SK-N-SH treated with all-trans-retinoic acid at 6 μM for 48 hours (cell line): ENCODE results near the gene TARBP1.

ENCODE experiments used
- ATAC-seq: fragments of 200-7000 bp; cut with Tn5 transposase; 3 replicates; pipeline ENCODE4 v1.9.1; 2020; ENCODE audit warnings: mild to moderate bottlenecking, moderate library complexity
- ARNTL ChIP-seq: fragments of 450-650 bp; formaldehyde crosslinking; IDR thresholded peaks from 2 replicates; pipeline ENCODE4 v1.5.0; 2020; ENCODE audit warnings: low read depth, mild to moderate bottlenecking, moderate library complexity, borderline replicate concordance
- BACH2 ChIP-seq: fragments of 250-450 bp; sonication (Bioruptor Pico); IDR thresholded peaks from 2 replicates; pipeline ENCODE4 v1.9.0; 2021; ENCODE audit warnings: mild to moderate bottlenecking, borderline replicate concordance
- CSDC2 ChIP-seq: fragments of 250-450 bp; sonication (Bioruptor Pico); IDR thresholded peaks from 2 replicates; pipeline ENCODE4 v1.5.0; 2020; ENCODE audit warnings: mild to moderate bottlenecking, moderate library complexity
- GLIS3 ChIP-seq: fragments of 250-450 bp; sonication (Bioruptor Pico); IDR thresholded peaks from 2 replicates; pipeline ENCODE4 v1.5.0; 2020; ENCODE audit warnings: mild to moderate bottlenecking, moderate library complexity
- OSR1 ChIP-seq: fragments of 250-450 bp; sonication (Bioruptor Pico); IDR thresholded peaks from 2 replicates; pipeline ENCODE4 v1.8.0; 2022; ENCODE audit warnings: moderate library complexity, mild to moderate bottlenecking, inconsistent platforms
- RARB ChIP-seq: fragments of 250-450 bp; sonication (Bioruptor Pico); IDR thresholded peaks from 2 replicates; pipeline ENCODE4 v1.8.0; 2021; ENCODE audit warnings: mild to moderate bottlenecking, moderate library complexity
- SNAI2 ChIP-seq: fragments of 250-450 bp; sonication (Bioruptor Pico); IDR thresholded peaks from 2 replicates; pipeline ENCODE4 v1.5.0; 2020; ENCODE audit warnings: mild to moderate bottlenecking, moderate library complexity
- TCF4 ChIP-seq: fragments of 250-450 bp; sonication (Bioruptor Pico); IDR thresholded peaks from 2 replicates; pipeline ENCODE4 v1.8.0; 2021; ENCODE audit warnings: mild to moderate bottlenecking, moderate library complexity, borderline replicate concordance
- TOX ChIP-seq: fragments of 250-450 bp; sonication (Bioruptor Pico); IDR thresholded peaks from 2 replicates; pipeline ENCODE4 v1.8.0; 2021; ENCODE audit warnings: mild to moderate bottlenecking, moderate library complexity, borderline replicate concordance
- ZC3H10 ChIP-seq: fragments of 250-450 bp; sonication (Bioruptor Pico); IDR thresholded peaks from 2 replicates; pipeline ENCODE4 v1.5.1; 2021; ENCODE audit warnings: mild to moderate bottlenecking, moderate library complexity
- ZFP3 ChIP-seq: fragments of 250-450 bp; sonication (Bioruptor Pico); IDR thresholded peaks from 2 replicates; pipeline ENCODE4 v1.5.0; 2020; ENCODE audit warnings: mild to moderate bottlenecking, moderate library complexity
- ZFP30 ChIP-seq: fragments of 450-650 bp; formaldehyde crosslinking; IDR thresholded peaks from 2 replicates; pipeline ENCODE4 v1.5.0; 2022; ENCODE audit warnings: mild to moderate bottlenecking, moderate library complexity
- ZNF565 ChIP-seq: fragments of 450-650 bp; formaldehyde crosslinking; conservative IDR thresholded peaks from 2 replicates; pipeline ENCODE4 v1.5.0; 2020; ENCODE audit warnings: low read depth, mild to moderate bottlenecking, moderate library complexity
- ZNF70 ChIP-seq: fragments of 450-650 bp; formaldehyde crosslinking; IDR thresholded peaks from 2 replicates; pipeline ENCODE4 v1.5.0; 2020; ENCODE audit warnings: mild to moderate bottlenecking, moderate library complexity
- ZNF8 ChIP-seq: fragments of 450-650 bp; formaldehyde crosslinking; IDR thresholded peaks from 2 replicates; pipeline ENCODE4 v1.5.0; 2020; ENCODE audit warnings: mild to moderate bottlenecking, moderate library complexity
- TF ChIP-seq, protein P1 (sequence below): fragments of 250-450 bp; sonication (Bioruptor Pico); IDR thresholded peaks from 2 replicates; pipeline ENCODE4 v1.5.1; 2021; ENCODE audit warnings: mild to moderate bottlenecking, moderate library complexity
- TF ChIP-seq, protein P2 (sequence below): fragments of 250-450 bp; sonication (Bioruptor Pico); IDR thresholded peaks from 2 replicates; pipeline ENCODE4 v1.5.0; 2020; ENCODE audit warnings: mild to moderate bottlenecking, moderate library complexity
- TF ChIP-seq, protein P3 (sequence below): fragments of 250-450 bp; sonication (Bioruptor Pico); IDR thresholded peaks from 2 replicates; pipeline ENCODE4 v1.5.1; 2020; ENCODE audit warnings: low read depth, mild to moderate bottlenecking, moderate library complexity
- TF ChIP-seq, protein P4 (sequence below): fragments of 250-450 bp; sonication (Bioruptor Pico); IDR thresholded peaks from 2 replicates; pipeline ENCODE4 v1.8.0; 2021; ENCODE audit warnings: low read depth, mild to moderate bottlenecking, moderate library complexity, borderline replicate concordance
- TF ChIP-seq, protein P5 (sequence below): fragments of 250-450 bp; sonication (Bioruptor Pico); IDR thresholded peaks from 2 replicates; pipeline ENCODE4 v1.8.0; 2020; ENCODE audit warnings: mild to moderate bottlenecking, moderate library complexity, borderline replicate concordance

The TARBP1 gene

DNA sequence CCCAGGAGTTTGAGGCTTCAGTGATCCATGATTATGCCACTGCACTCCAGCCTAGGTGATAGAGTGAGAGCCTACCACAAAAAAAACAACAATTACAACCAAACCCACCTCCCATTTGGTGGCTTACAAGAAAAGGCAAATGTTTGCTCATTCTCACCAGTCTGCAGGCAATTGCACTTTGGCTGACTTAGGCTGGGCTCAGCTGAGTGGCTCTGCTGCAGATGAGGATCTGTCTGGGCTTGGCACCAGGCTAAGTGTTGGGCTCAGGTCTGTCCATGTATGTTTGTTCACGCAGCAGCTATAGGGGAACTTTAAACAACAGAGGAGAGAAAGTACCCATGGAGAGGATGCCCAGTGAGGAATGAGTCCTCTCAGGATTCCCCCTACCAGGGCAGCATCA lies 133.7 kb downstream of the TARBP1 start (continued):
- TF ChIP-seq, protein P1, sequence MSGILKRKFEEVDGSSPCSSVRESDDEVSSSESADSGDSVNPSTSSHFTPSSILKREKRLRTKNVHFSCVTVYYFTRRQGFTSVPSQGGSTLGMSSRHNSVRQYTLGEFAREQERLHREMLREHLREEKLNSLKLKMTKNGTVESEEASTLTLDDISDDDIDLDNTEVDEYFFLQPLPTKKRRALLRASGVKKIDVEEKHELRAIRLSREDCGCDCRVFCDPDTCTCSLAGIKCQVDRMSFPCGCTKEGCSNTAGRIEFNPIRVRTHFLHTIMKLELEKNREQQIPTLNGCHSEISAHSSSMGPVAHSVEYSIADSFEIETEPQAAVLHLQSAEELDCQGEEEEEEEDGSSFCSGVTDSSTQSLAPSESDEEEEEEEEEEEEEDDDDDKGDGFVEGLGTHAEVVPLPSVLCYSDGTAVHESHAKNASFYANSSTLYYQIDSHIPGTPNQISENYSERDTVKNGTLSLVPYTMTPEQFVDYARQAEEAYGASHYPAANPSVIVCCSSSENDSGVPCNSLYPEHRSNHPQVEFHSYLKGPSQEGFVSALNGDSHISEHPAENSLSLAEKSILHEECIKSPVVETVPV (CRISPR knock-in tag) = no peak
- TF ChIP-seq TCF4 (CRISPR knock-in tag) (no peak), OSR1 (CRISPR knock-in tag) (no peak), TOX (CRISPR knock-in tag) (no peak), ZC3H10 (CRISPR knock-in tag) (no peak), ZFP30 (CRISPR knock-in tag) (no peak), BACH2 (CRISPR knock-in tag) (no peak), ZNF8 (CRISPR knock-in tag) (no peak), SNAI2 (CRISPR knock-in tag) (no peak)
- TF ChIP-seq, protein P2, sequence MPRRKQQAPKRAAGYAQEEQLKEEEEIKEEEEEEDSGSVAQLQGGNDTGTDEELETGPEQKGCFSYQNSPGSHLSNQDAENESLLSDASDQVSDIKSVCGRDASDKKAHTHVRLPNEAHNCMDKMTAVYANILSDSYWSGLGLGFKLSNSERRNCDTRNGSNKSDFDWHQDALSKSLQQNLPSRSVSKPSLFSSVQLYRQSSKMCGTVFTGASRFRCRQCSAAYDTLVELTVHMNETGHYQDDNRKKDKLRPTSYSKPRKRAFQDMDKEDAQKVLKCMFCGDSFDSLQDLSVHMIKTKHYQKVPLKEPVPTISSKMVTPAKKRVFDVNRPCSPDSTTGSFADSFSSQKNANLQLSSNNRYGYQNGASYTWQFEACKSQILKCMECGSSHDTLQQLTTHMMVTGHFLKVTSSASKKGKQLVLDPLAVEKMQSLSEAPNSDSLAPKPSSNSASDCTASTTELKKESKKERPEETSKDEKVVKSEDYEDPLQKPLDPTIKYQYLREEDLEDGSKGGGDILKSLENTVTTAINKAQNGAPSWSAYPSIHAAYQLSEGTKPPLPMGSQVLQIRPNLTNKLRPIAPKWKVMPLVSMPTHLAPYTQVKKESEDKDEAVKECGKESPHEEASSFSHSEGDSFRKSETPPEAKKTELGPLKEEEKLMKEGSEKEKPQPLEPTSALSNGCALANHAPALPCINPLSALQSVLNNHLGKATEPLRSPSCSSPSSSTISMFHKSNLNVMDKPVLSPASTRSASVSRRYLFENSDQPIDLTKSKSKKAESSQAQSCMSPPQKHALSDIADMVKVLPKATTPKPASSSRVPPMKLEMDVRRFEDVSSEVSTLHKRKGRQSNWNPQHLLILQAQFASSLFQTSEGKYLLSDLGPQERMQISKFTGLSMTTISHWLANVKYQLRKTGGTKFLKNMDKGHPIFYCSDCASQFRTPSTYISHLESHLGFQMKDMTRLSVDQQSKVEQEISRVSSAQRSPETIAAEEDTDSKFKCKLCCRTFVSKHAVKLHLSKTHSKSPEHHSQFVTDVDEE = no peak
- TF ChIP-seq, protein P3, sequence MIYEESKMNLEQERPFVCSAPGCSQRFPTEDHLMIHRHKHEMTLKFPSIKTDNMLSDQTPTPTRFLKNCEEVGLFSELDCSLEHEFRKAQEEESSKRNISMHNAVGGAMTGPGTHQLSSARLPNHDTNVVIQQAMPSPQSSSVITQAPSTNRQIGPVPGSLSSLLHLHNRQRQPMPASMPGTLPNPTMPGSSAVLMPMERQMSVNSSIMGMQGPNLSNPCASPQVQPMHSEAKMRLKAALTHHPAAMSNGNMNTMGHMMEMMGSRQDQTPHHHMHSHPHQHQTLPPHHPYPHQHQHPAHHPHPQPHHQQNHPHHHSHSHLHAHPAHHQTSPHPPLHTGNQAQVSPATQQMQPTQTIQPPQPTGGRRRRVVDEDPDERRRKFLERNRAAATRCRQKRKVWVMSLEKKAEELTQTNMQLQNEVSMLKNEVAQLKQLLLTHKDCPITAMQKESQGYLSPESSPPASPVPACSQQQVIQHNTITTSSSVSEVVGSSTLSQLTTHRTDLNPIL (CRISPR knock-in tag) = no peak

DNA sequence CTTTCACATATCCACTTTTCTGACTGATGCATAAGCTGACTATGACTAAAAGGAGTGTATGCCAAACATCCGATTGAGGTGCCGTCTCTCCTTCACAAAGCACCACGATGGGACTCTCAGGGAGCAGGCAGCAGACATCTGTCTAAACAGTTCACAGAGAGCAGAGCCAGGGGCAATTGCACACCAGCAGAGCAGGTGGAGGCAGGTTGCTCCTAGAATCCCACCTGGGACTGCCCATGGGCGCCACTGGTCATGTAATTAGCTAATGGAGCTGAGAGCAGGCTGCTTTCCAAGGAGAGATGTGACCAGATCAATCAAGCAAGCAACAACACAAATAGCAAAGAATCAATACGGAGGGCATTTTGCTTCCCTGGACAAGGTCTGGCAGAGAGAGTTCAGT lies 136.2 kb downstream of the TARBP1 start:
- no peak for TF ChIP-seq TCF4 (CRISPR knock-in tag)
- no peak for TF ChIP-seq SNAI2 (CRISPR knock-in tag)
- TF ChIP-seq, protein P3 (CRISPR knock-in tag) = no peak
- TF ChIP-seq, protein P4, sequence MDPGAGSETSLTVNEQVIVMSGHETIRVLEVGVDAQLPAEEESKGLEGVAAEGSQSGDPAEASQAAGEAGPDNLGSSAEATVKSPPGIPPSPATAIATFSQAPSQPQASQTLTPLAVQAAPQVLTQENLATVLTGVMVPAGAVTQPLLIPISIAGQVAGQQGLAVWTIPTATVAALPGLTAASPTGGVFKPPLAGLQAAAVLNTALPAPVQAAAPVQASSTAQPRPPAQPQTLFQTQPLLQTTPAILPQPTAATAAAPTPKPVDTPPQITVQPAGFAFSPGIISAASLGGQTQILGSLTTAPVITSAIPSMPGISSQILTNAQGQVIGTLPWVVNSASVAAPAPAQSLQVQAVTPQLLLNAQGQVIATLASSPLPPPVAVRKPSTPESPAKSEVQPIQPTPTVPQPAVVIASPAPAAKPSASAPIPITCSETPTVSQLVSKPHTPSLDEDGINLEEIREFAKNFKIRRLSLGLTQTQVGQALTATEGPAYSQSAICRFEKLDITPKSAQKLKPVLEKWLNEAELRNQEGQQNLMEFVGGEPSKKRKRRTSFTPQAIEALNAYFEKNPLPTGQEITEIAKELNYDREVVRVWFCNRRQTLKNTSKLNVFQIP (CRISPR knock-in tag) = no peak
- TF ChIP-seq GLIS3 (CRISPR knock-in tag) = no peak
- TF ChIP-seq ZNF8 (CRISPR knock-in tag) = no peak
- no peak for TF ChIP-seq ZNF70 (CRISPR knock-in tag)
- no peak for TF ChIP-seq CSDC2
- no peak for TF ChIP-seq RARB
- TF ChIP-seq, protein P5, sequence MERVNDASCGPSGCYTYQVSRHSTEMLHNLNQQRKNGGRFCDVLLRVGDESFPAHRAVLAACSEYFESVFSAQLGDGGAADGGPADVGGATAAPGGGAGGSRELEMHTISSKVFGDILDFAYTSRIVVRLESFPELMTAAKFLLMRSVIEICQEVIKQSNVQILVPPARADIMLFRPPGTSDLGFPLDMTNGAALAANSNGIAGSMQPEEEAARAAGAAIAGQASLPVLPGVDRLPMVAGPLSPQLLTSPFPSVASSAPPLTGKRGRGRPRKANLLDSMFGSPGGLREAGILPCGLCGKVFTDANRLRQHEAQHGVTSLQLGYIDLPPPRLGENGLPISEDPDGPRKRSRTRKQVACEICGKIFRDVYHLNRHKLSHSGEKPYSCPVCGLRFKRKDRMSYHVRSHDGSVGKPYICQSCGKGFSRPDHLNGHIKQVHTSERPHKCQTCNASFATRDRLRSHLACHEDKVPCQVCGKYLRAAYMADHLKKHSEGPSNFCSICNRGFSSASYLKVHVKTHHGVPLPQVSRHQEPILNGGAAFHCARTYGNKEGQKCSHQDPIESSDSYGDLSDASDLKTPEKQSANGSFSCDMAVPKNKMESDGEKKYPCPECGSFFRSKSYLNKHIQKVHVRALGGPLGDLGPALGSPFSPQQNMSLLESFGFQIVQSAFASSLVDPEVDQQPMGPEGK (CRISPR knock-in tag) = no peak
- TF ChIP-seq ARNTL (CRISPR knock-in tag) = no peak
- TF ChIP-seq, protein P2 = no peak
- TF ChIP-seq ZFP30 (CRISPR knock-in tag) = no peak
- TF ChIP-seq ZNF565 (CRISPR knock-in tag) = no peak
- TF ChIP-seq ZFP3 = no peak
- TF ChIP-seq, all 23 proteins: peak for 0
- no peak for ATAC-seq
